ENCODE data around the gene DDX49. TPM values are rescaled to one million over a fixed set of nuclear protein-coding genes. Genes with fewer than 3 reads are reported as not detected.
A peak's percentile ranks its signal among the peaks of the same experiment; 100 is the strongest.

The DDX49 gene
- total and polyA plus RNA-seq, 11 donors: 14.3 to 56.9 (median 27.3) TPM

DNA sequence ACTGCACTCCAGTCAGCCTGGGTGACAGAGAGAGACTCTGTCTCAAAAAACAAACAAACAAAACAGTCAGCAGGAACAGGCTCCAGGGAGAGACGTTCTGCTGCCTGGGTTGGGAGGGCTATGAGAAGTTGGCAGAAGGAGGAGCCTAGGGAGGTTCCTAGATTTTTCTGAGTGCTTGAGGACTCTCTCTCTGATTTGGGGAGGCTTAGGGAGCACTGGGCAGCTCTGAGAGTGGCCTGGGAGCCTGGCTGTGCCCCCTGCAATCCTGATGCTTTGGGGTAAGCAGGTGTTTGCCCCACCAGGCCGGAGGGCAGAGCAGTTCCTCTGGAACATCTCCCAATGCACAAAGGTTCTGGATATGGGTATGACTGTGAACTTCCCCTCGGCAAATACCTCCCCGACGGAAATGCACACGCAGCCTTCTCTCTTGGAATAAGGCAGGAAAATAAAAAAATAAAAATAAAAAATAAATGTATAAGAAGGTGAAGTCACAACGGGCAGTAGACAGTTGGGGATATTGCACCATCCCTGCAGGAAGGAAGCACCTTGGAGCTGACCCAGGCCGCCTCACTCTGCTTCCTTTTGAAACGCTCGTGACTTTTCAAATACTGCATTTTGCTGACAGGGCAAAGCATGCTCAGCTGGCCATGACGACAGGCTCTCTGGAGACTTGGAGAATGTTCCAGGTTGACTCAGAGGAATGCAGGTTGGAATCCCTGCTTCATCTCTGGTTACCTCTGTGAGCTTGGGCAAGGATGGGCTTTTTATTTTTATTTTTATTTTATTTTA lies 48.0 kb downstream of the DDX49 start:
- DNase-seq (peak; percentile 62 to 78 (median 74)), ATAC-seq (peak; percentile 66 to 89 (median 76))
- TF ChIP-seq, protein P1, sequence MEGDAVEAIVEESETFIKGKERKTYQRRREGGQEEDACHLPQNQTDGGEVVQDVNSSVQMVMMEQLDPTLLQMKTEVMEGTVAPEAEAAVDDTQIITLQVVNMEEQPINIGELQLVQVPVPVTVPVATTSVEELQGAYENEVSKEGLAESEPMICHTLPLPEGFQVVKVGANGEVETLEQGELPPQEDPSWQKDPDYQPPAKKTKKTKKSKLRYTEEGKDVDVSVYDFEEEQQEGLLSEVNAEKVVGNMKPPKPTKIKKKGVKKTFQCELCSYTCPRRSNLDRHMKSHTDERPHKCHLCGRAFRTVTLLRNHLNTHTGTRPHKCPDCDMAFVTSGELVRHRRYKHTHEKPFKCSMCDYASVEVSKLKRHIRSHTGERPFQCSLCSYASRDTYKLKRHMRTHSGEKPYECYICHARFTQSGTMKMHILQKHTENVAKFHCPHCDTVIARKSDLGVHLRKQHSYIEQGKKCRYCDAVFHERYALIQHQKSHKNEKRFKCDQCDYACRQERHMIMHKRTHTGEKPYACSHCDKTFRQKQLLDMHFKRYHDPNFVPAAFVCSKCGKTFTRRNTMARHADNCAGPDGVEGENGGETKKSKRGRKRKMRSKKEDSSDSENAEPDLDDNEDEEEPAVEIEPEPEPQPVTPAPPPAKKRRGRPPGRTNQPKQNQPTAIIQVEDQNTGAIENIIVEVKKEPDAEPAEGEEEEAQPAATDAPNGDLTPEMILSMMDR (IDR thresholded peaks at IDR 0.05): no peak
- TF ChIP-seq POLR2A (IDR thresholded peaks at IDR 0.05): no peak
- Histone ChIP-seq H3K36me3 (no peaks in the 10 kb centered on the region), H3K27me3 (peaks cover 0 to 4% (median 0%) of the 10 kb centered on the region in 9 donors), H3K4me1 (peaks cover 0 to 61% (median 8%) of the 10 kb centered on the region in 12 donors), H3K4me3 (no peak overlapping the region), H3K27ac (peak overlapping the region in 10 of 12 donors; percentile 26 to 87 (median 58)), H3K9me3 (no peaks in the 10 kb centered on the region)
- intact Hi-C loops (cut with DNase I): no loop called here
- WGBS, 4 donors: 37 to 43% (median 39%) methylated on average over 11 of the region's 11 CpGs

DNA sequence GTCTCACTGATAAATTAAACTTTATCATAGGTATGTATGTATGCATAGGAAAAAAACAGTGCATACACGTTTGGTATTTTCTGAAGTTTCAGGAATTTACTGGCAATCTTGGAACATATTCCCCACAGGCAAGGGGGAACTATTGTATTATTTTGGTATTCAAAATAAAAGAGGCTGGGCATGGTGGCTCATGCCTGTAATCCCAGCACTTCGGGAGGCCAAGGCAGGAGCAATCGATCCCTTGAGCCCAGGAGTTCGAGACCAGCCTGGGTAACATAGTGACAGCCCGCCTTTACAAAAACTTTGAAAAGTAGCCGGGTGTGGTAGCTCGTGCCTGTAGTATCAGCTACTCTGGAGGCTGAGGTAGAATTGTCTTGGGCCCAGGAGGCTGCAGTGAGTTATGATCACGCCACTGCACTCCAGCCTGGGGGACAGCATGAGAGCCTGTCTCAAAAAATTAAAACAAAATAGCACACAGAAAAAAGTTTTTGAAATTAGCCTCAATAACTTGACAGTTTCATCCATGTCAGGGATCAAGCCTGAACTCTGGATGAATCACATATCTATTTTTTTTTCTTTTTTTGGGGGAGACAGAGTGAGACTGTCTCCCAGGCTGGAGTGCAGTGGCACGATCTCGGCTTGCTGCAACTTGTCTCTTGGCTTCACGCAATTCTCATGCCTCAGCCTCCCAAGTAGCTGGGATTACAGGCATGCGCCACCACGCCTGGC lies 50.6 kb downstream of the DDX49 start:
- no peaks in the 10 kb centered on the region for H3K9me3 ChIP-seq
- WGBS, 4 donors: 77 to 87% (median 82%) methylated on average over 13 of the region's 13 CpGs
- no peak overlapping the region for H3K4me3 ChIP-seq
- H3K27me3 ChIP-seq: no peaks in the 10 kb centered on the region
- intact Hi-C loops (cut with DNase I): no loop called here
- peak overlapping the region in 4 of 12 donors; percentile 37 to 67 (median 49) for H3K27ac ChIP-seq
- H3K4me1 ChIP-seq: peaks cover 0 to 68% (median 12%) of the 10 kb centered on the region in 12 donors
- no peak for ATAC-seq
- no peak for TF ChIP-seq POLR2A (IDR thresholded peaks at IDR 0.05)
- TF ChIP-seq, protein P1 (IDR thresholded peaks at IDR 0.05): no peak
- no peaks in the 10 kb centered on the region for H3K36me3 ChIP-seq
- no peak for DNase-seq

DNA sequence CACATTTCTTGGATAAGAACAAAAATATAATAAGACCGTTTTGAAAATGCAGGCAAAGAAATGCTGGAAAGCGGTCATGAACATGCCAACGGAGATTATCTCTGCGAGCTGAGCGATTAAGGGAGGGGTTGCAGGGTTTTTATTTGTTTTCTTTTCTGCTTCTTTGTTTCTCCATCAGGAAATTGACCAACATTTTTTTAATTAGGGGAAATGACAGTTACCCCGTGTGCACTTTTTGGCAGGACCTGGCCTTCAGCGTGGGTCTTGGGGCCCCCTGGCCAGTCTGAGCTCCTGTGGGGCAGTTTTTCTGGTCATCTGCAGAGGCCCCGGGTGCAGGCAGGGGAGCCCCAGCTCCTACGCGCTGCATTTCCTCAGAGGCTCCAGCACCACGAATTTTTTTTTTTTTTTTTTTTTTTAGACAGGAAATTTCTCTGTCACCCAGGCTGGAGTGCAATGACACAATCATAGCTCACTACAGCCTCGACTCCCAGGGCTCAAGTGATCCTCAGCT lies 52.8 kb downstream of the DDX49 start:
- TF ChIP-seq, protein P1 (IDR thresholded peaks at IDR 0.05): no peak
- TF ChIP-seq POLR2A (IDR thresholded peaks at IDR 0.05): no peak
- DNase-seq: peak in 1 of 5 donors; percentile 35
- ATAC-seq: peak in 3 of 4 donors; percentile 6 to 49 (median 44)
- Histone ChIP-seq H3K27ac (peak overlapping the region in 8 of 12 donors; percentile 6 to 75 (median 26)), H3K9me3 (no peaks in the 10 kb centered on the region), H3K4me3 (no peak overlapping the region), H3K36me3 (no peaks in the 10 kb centered on the region), H3K4me1 (peaks cover 0 to 55% (median 12%) of the 10 kb centered on the region in 12 donors), H3K27me3 (no peaks in the 10 kb centered on the region)
- intact Hi-C loops (cut with DNase I): no loop called here
- 23 to 37% (median 30%) methylated on average over 12 of the region's 12 CpGs for WGBS, 4 donors

DNA sequence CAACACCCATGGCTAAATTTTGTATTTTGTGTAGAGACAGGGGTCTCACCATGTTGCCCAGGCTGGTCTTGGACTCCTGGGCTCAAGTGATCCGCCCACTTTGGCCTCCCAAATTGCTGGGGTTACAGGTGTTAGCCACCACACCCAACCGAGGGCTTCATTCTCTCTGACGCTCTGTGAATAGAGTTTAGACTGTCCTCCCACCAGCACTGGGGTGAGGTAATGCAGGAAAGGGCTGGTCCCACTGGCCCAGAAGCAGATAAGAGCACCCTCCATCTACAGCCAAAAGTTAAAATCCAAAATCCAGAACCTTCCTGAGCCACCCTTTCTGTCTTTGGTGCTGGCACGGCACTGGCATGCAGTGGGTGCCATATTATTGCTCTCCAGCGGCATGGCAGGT lies 53.3 kb downstream of the DDX49 start:
- no peak for TF ChIP-seq POLR2A (IDR thresholded peaks at IDR 0.05)
- TF ChIP-seq, protein P1 (IDR thresholded peaks at IDR 0.05): no peak
- DNase-seq (no peak), ATAC-seq (peak in 2 of 4 donors; percentile 42 to 62)
- intact Hi-C loops (cut with DNase I): no loop called here
- H3K27me3 ChIP-seq: no peaks in the 10 kb centered on the region
- no peaks in the 10 kb centered on the region for H3K9me3 ChIP-seq
- no peak overlapping the region for H3K4me3 ChIP-seq
- WGBS, 4 donors: 55 to 75% (median 59%) methylated on average over 2 to 5 of the region's 5 CpGs
- H3K36me3 ChIP-seq: no peaks in the 10 kb centered on the region
- H3K27ac ChIP-seq: peak overlapping the region in 7 of 12 donors; percentile 6 to 75 (median 30)
- H3K4me1 ChIP-seq: peaks cover 0 to 50% (median 11%) of the 10 kb centered on the region in 12 donors
